WTC11 (cell line): Measurements from ENCODE around the gene UCK2. TPM values are rescaled to one million over a fixed set of nuclear protein-coding genes. Genes with fewer than 3 reads are reported as not detected.

Source experiments
- ATAC-seq: fragments of 200-7000 bp; cut with Tn5 transposase; 2 replicates; pipeline ENCODE4 v1.10.0; 2021; ENCODE audit warnings: mild to moderate bottlenecking, moderate library complexity
- CTCF ChIA-PET: fragments of 300-600 bp; sonication (Branson Sonifier 250); formaldehyde crosslinking; loops from one replicate; lab custom pipeline; 2021; ENCODE audit warnings: antibody characterized with exemption; lab: Charles Lee
- POLR2A ChIA-PET: fragments of 350-600 bp; sonication (Branson Sonifier 250); formaldehyde crosslinking; loops from one replicate; lab custom pipeline; 2021; ENCODE audit warnings: antibody characterized with exemption; lab: Charles Lee
- DNase-seq: peaks from one replicate; pipeline ENCODE4 v3.0.0; 2021; ENCODE audit warnings: low spot score
- H3K27ac Mint-ChIP-seq: 2 replicates; pipeline ENCODE4 v1.8.0; 2021; ENCODE audit warnings: mixed read lengths
- H3K27me3 Mint-ChIP-seq: 2 replicates; pipeline ENCODE4 v1.8.0; 2021; ENCODE audit warnings: low read depth, mild to moderate bottlenecking, moderate library complexity, mixed read lengths
- H3K36me3 Mint-ChIP-seq: 2 replicates; pipeline ENCODE4 v1.8.0; 2021; ENCODE audit warnings: mixed read lengths
- H3K4me1 Mint-ChIP-seq: 2 replicates; pipeline ENCODE4 v1.8.0; 2022; ENCODE audit warnings: mixed read lengths
- H3K4me3 Mint-ChIP-seq: 2 replicates; pipeline ENCODE4 v1.8.0; 2021; ENCODE audit warnings: mild to moderate bottlenecking, moderate library complexity, mixed read lengths
- H3K9me3 Mint-ChIP-seq: 2 replicates; pipeline ENCODE4 v1.8.0; 2021; ENCODE audit warnings: mixed read lengths
- EMX1 ChIP-seq: fragments of 250-450 bp; sonication (Bioruptor Pico); IDR thresholded peaks from 2 replicates; pipeline ENCODE4 v1.8.0; 2021; ENCODE audit warnings: mild to moderate bottlenecking
- OVOL2 ChIP-seq: fragments of 250-450 bp; sonication (Bioruptor Pico); IDR thresholded peaks from 2 replicates; pipeline ENCODE4 v1.9.0; 2021; ENCODE audit warnings: mild to moderate bottlenecking, borderline replicate concordance
- total RNA-seq: library from RNA; stranded (reverse); gene quantifications from 3 replicates; pipeline ENCODE4 v1.2.3, GENCODE V29; 2021
- TF ChIP-seq, protein P1 (sequence below): sonication (generic); formaldehyde crosslinking; IDR thresholded peaks from 2 replicates; pipeline ENCODE4 v1.8.0; 2022; ENCODE audit warnings: missing genetic modification reagents
- TF ChIP-seq, protein P2 (sequence below): sonication (generic); formaldehyde crosslinking; IDR thresholded peaks from 2 replicates; pipeline ENCODE4 v1.8.0; 2022; ENCODE audit warnings: mild to moderate bottlenecking, missing genetic modification reagents
- TF ChIP-seq, protein P3 (sequence below): sonication (generic); formaldehyde crosslinking; IDR thresholded peaks from 2 replicates; pipeline ENCODE4 v1.8.1; 2022; ENCODE audit warnings: missing genetic modification reagents, borderline replicate concordance
- TF ChIP-seq, protein P4 (sequence below): fragments of 250-450 bp; sonication (Bioruptor Pico); IDR thresholded peaks from 2 replicates; pipeline ENCODE4 v1.9.0; 2021; ENCODE audit warnings: moderate library complexity, mild to moderate bottlenecking, inconsistent platforms, borderline replicate concordance
- TF ChIP-seq, protein P5 (sequence below): sonication (generic); formaldehyde crosslinking; IDR thresholded peaks from 2 replicates; pipeline ENCODE4 v1.8.1; 2022; ENCODE audit warnings: low read depth, mild to moderate bottlenecking, moderate library complexity, missing genetic modification reagents, borderline replicate concordance
- TF ChIP-seq, protein P6 (sequence below): fragments of 250-450 bp; sonication (Bioruptor Pico); conservative IDR thresholded peaks from 2 replicates; pipeline ENCODE4 v1.9.0; 2021; ENCODE audit warnings: mild to moderate bottlenecking

Gene UCK2
- total RNA-seq, 1 experiment from 2014 or later: 85.7 TPM

DNA sequence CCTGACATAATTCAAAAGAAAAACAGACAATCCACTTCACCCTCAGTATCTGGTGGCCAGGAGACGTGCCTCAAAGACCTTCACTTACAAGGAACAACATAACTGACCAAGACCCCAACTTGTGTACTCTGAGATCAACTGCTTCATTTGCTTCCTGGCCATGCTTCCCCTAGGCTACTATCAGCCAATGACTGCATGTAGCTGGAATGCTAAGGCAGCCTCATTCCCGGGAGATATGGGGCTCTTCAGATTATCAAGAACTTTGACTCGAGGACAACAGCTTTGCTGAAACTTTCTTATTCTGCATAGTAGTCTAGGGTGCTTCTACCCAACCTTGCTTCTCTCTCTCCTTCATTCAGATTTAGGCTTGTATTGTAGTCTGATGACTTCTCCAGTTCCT is 11.7 kb upstream of the UCK2 start (continued):
- TF ChIP-seq, protein P1, sequence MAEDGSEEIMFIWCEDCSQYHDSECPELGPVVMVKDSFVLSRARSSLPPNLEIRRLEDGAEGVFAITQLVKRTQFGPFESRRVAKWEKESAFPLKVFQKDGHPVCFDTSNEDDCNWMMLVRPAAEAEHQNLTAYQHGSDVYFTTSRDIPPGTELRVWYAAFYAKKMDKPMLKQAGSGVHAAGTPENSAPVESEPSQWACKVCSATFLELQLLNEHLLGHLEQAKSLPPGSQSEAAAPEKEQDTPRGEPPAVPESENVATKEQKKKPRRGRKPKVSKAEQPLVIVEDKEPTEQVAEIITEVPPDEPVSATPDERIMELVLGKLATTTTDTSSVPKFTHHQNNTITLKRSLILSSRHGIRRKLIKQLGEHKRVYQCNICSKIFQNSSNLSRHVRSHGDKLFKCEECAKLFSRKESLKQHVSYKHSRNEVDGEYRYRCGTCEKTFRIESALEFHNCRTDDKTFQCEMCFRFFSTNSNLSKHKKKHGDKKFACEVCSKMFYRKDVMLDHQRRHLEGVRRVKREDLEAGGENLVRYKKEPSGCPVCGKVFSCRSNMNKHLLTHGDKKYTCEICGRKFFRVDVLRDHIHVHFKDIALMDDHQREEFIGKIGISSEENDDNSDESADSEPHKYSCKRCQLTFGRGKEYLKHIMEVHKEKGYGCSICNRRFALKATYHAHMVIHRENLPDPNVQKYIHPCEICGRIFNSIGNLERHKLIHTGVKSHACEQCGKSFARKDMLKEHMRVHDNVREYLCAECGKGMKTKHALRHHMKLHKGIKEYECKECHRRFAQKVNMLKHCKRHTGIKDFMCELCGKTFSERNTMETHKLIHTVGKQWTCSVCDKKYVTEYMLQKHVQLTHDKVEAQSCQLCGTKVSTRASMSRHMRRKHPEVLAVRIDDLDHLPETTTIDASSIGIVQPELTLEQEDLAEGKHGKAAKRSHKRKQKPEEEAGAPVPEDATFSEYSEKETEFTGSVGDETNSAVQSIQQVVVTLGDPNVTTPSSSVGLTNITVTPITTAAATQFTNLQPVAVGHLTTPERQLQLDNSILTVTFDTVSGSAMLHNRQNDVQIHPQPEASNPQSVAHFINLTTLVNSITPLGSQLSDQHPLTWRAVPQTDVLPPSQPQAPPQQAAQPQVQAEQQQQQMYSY (CRISPR knock-in tag): no peak

DNA sequence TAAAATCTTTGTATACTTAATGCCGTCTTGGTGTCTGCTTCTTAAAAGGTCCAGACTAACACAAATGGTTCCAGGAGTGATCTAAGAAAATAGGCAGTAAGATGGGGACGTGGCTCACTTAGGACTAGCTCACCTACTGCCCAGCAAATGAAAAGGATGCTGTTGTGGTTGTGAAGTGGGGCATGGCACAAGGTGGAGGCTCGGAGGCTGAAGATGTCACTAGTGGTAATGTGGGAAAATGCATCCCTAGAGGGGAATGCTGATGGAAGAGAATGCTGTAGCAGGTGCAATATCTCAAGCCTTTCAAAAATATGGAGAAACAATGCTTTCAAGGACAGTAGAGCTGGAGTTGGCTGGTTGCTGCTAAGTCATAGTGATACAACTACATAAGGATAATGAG is 11.3 kb upstream of the UCK2 start:
- ATAC-seq (no peak; the same call in 1 of the 2 replicates), DNase-seq (no peak)
- H3K9me3 Mint-ChIP-seq: 0 out of 2 replicates have a peak, but pooled peaks cover 3% of the 10 kb centered on the region
- H3K27me3 Mint-ChIP-seq: no peaks in the 10 kb centered on the region; the same call in 1 of the 2 replicates
- H3K27ac Mint-ChIP-seq: no peak overlapping the region
- TF ChIP-seq, protein P2, sequence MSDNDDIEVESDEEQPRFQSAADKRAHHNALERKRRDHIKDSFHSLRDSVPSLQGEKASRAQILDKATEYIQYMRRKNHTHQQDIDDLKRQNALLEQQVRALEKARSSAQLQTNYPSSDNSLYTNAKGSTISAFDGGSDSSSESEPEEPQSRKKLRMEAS (CRISPR knock-in tag): no peak
- TF ChIP-seq, protein P3, sequence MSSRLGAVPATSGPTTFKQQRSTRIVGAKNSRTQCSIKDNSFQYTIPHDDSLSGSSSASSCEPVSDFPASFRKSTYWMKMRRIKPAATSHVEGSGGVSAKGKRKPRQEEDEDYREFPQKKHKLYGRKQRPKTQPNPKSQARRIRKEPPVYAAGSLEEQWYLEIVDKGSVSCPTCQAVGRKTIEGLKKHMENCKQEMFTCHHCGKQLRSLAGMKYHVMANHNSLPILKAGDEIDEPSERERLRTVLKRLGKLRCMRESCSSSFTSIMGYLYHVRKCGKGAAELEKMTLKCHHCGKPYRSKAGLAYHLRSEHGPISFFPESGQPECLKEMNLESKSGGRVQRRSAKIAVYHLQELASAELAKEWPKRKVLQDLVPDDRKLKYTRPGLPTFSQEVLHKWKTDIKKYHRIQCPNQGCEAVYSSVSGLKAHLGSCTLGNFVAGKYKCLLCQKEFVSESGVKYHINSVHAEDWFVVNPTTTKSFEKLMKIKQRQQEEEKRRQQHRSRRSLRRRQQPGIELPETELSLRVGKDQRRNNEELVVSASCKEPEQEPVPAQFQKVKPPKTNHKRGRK: no peak
- TF ChIP-seq, protein P4, sequence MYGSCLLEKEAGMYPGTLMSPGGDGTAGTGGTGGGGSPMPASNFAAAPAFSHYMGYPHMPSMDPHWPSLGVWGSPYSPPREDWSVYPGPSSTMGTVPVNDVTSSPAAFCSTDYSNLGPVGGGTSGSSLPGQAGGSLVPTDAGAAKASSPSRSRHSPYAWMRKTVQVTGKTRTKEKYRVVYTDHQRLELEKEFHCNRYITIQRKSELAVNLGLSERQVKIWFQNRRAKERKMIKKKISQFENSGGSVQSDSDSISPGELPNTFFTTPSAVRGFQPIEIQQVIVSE (CRISPR knock-in tag): no peak
- H3K36me3 Mint-ChIP-seq: no peaks in the 10 kb centered on the region
- CTCF ChIA-PET: interaction anchor here (1.1 kb wide), 1 partner anchor 13 kb away, joined by 3 read pairs; no protein-coding TSS in a partner anchor
- no peaks in the 10 kb centered on the region for H3K4me1 Mint-ChIP-seq
- POLR2A ChIA-PET: no interaction called here
- H3K4me3 Mint-ChIP-seq: no peak overlapping the region

DNA sequence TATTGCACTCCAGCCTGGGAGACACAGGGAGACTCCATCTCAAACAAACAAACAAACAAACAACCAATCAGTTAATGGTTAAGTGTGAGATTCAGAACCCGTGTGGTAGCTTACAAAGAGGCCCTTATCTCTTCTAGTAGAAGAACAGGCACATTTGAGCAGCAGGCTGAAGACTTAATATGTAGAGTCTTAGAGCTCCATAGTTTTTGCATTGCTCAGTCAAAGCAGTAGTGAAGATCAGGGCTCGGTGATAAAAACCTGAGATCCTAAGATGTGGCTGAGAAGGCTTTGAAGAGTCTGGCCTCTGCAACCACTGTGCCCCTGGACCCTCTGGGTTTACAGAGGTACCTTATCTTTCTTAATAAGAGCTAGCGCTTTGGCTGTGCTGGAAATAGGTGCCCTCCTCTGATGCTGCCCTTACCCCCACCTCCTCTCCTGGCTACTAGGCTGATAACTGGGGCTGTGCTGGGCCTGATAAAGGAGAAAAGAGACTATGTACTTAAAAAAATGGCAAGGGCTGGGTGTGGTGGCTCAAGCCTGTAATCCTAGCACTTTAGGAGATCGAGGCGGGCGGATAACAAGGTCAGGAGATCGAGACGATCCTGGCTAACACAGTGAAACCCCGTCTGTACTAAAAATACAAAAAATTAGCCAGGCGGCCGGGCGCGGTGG is 10.5 kb upstream of the UCK2 start:
- ChIA-PET POLR2A (no interaction called here), CTCF (interaction anchor here (0.7 to 1.1 kb wide), 2 partner anchors 12 to 44 kb away, joined by 3 read pairs; no protein-coding TSS in a partner anchor)
- H3K27ac Mint-ChIP-seq: no peak overlapping the region

More for the DNA sequence above, 10.5 kb upstream of the UCK2 start:
- H3K36me3 Mint-ChIP-seq: no peaks in the 10 kb centered on the region
- TF ChIP-seq, protein P5, sequence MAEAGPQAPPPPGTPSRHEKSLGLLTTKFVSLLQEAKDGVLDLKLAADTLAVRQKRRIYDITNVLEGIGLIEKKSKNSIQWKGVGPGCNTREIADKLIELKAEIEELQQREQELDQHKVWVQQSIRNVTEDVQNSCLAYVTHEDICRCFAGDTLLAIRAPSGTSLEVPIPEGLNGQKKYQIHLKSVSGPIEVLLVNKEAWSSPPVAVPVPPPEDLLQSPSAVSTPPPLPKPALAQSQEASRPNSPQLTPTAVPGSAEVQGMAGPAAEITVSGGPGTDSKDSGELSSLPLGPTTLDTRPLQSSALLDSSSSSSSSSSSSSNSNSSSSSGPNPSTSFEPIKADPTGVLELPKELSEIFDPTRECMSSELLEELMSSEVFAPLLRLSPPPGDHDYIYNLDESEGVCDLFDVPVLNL (CRISPR knock-in tag): no peak
- no peak for TF ChIP-seq OVOL2 (CRISPR knock-in tag)
- no peak for TF ChIP-seq EMX1 (CRISPR knock-in tag)
- TF ChIP-seq, protein P6, sequence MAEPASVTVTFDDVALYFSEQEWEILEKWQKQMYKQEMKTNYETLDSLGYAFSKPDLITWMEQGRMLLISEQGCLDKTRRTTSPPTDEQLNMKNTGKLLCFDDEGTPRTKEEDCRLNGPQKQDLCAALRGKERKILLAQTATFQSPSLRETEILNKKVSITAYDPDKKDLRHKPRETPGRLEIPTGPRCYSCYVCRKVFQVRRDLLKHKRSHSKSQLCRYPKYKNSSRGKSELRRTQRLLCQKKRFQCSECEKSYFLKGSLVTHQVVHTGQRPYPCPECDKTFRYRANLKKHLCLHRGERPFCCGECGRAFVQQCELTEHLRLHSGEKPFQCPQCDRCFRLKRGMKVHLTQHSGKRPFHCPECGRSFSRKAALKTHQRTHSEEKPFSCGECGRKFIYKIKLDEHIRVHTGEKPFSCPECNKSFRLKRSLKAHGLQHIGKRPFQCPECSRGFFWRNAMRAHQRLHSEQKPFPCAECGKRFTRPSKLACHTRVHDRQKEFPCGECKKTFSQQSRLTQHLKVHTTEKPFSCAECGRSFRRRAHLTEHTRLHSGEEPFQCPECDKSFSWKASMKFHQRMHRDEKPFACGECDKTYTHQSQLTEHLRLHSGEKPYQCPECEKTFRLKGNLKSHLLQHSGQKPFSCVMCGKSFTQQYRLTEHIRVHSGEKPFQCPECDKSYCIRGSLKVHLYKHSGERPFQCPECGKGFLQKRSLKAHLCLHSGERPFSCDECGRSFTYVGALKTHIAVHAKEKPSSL (CRISPR knock-in tag): no peak
- TF ChIP-seq, all 79 proteins: peak for 0
- Mint-ChIP-seq H3K9me3 (0 out of 2 replicates have a peak, but pooled peaks cover 3% of the 10 kb centered on the region), H3K4me1 (no peaks in the 10 kb centered on the region), H3K27me3 (no peaks in the 10 kb centered on the region; the same call in 1 of the 2 replicates), H3K4me3 (no peak overlapping the region)
- no peak for ATAC-seq
- DNase-seq: no peak
